ENCODE measurements around the gene KRTAP10-6.

The KRTAP10-6 gene

GRCh38 chr21:44569861-44570517 is 22.3 kb downstream of the KRTAP10-6 start:
- Histone ChIP-seq H3K36me3 (no peaks in the 10 kb centered on the region), H3K27me3 (peaks cover 20% of the 10 kb centered on the region), H3K4me3 (ENCODE audit: low read depth in 1 of 2, low read length in 1 of 2) (no peak overlapping the region), H3K27ac (no peak overlapping the region), H3K9me3 (no peaks in the 10 kb centered on the region), H3K4me1 (ENCODE audit: control insufficient read depth in 1 of 2, insufficient read depth in 1 of 2, low read depth in 1 of 2, low read length in 1 of 2) (peaks cover 0 to 5% of the 10 kb centered on the region in 2 experiments)
- TF ChIP-seq CTCF (IDR thresholded peaks at IDR 0.05) = no peak

GRCh38 chr21:44568667-44569556 is 23.4 kb downstream of the KRTAP10-6 start:
- Histone ChIP-seq H3K27ac (no peak overlapping the region), H3K9me3 (no peaks in the 10 kb centered on the region), H3K4me1 (ENCODE audit: control insufficient read depth in 1 of 2, insufficient read depth in 1 of 2, low read depth in 1 of 2, low read length in 1 of 2) (peaks cover 0 to 5% of the 10 kb centered on the region in 2 experiments), H3K36me3 (no peaks in the 10 kb centered on the region), H3K4me3 (ENCODE audit: low read depth in 1 of 2, low read length in 1 of 2) (no peak overlapping the region), H3K27me3 (peaks cover 12% of the 10 kb centered on the region)
- TF ChIP-seq CTCF (IDR thresholded peaks at IDR 0.05) = no peak

DNA sequence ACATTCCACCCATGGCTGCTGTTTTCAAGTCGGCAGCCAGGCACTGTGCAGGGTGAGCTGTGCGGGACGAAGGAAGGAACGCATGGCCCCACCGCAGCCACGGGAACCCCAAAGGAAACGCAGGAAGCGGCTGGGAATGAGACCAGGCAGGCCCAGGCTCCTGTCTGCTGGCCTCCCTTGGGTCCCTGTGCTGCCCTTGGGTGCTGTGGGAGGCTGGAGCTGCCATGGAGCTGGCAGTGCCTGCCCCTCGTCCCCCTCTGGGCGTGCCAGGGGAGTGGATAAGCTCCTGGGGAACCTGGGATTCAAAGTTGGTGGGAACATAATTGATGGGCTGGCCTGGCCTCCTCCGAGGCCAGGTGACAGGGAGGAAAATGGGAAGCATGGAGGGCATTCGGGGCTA is 24.0 kb downstream of the KRTAP10-6 start:
- Histone ChIP-seq H3K4me1 (ENCODE audit: control insufficient read depth in 1 of 2, insufficient read depth in 1 of 2, low read depth in 1 of 2, low read length in 1 of 2) (peaks cover 0 to 5% of the 10 kb centered on the region in 2 experiments), H3K4me3 (ENCODE audit: low read depth in 1 of 2, low read length in 1 of 2) (no peak overlapping the region), H3K36me3 (no peaks in the 10 kb centered on the region), H3K9me3 (no peaks in the 10 kb centered on the region), H3K27ac (no peak overlapping the region), H3K27me3 (peaks cover 7% of the 10 kb centered on the region)
- no peak for TF ChIP-seq CTCF (IDR thresholded peaks at IDR 0.05)

GRCh38 chr21:44567481-44568171 is 24.7 kb downstream of the KRTAP10-6 start:
- Histone ChIP-seq H3K4me3 (ENCODE audit: low read depth in 1 of 2, low read length in 1 of 2) (no peak overlapping the region), H3K9me3 (no peaks in the 10 kb centered on the region), H3K27ac (no peak overlapping the region), H3K36me3 (no peaks in the 10 kb centered on the region), H3K27me3 (peaks cover 5% of the 10 kb centered on the region), H3K4me1 (ENCODE audit: control insufficient read depth in 1 of 2, insufficient read depth in 1 of 2, low read depth in 1 of 2, low read length in 1 of 2) (peaks cover 0 to 5% of the 10 kb centered on the region in 2 experiments)
- TF ChIP-seq CTCF (IDR thresholded peaks at IDR 0.05) = no peak

- no peak overlapping the region for H3K4me3 ChIP-seq (ENCODE audit: low read depth in 1 of 2, low read length in 1 of 2)
- H3K4me1 ChIP-seq (ENCODE audit: control insufficient read depth in 1 of 2, insufficient read depth in 1 of 2, low read depth in 1 of 2, low read length in 1 of 2) = peaks cover 0 to 5% of the 10 kb centered on the region in 2 experiments
- TF ChIP-seq CTCF (IDR thresholded peaks at IDR 0.05) = no peak
- H3K27ac ChIP-seq = no peak overlapping the region
- H3K36me3 ChIP-seq = no peaks in the 10 kb centered on the region
- peaks cover 5% of the 10 kb centered on the region for H3K27me3 ChIP-seq
- no peaks in the 10 kb centered on the region for H3K9me3 ChIP-seq
Measured at GRCh38 chr21:44566403-44566802, 25.9 kb downstream of the KRTAP10-6 start.

Data from neutrophil (primary cell).